HEK293 (cell line): ENCODE measurements around the gene TRIM66.

ENCODE experiments used
- CTCF ChIA-PET: fragments of 350-600 bp; formaldehyde crosslinking; extraction: SDS; loops from one replicate; lab custom pipeline; 2021; ENCODE audit warnings: antibody characterized with exemption; lab: Yijun Ruan, JAX
- POLR2A ChIA-PET: fragments of 300-600 bp; formaldehyde crosslinking; extraction: SDS; loops from one replicate; lab custom pipeline; 2020; ENCODE audit warnings: antibody characterized with exemption, inconsistent platforms; lab: Yijun Ruan, JAX
- H3K27ac ChIP-seq: fragments of 200-500 bp; sonication (Bioruptor generic); 2 replicates; pipeline ENCODE4 v1.5.1; 2014; ENCODE audit warnings: low read depth, low read length, control low read depth, inconsistent platforms; ENCODE audit errors: extremely low read depth
- H3K36me3 ChIP-seq, 2 experiments: fragments of 200-500 bp in 1 of 2; sonication (Bioruptor generic) in 1 of 2; 1 replicate in 1 of 2; 2 replicates in 1 of 2; pipeline ENCODE4 v1.5.1; 2014 to 2017; ENCODE audit warnings: inconsistent platforms in 2 of 2, low read length in 2 of 2; ENCODE audit not compliant: control insufficient read depth in 2 of 2, insufficient read depth in 1 of 2
- H3K4me1 ChIP-seq: fragments of 200-500 bp; sonication (Bioruptor generic); 2 replicates; pipeline ENCODE4 v1.5.1; 2014; ENCODE audit warnings: mild to moderate bottlenecking, low read length, inconsistent platforms; ENCODE audit not compliant: control insufficient read depth, insufficient read depth
- H3K4me3 ChIP-seq: 2 replicates; pipeline ENCODE4 v1.5.1; 2011; ENCODE audit warnings: low read depth, mild to moderate bottlenecking, control low read depth, low read length, moderate library complexity
- H3K9me3 ChIP-seq: fragments of 200-500 bp; sonication (Bioruptor generic); 2 replicates; pipeline ENCODE4 v1.5.1; 2014; ENCODE audit warnings: low read depth, low read length, inconsistent platforms; ENCODE audit not compliant: control insufficient read depth, insufficient read depth
- ZFP3 ChIP-seq: fragments of 450-650 bp; formaldehyde crosslinking; IDR thresholded peaks from 2 replicates; pipeline ENCODE4 v1.5.1; 2016; ENCODE audit warnings: low read depth, missing biosample characterization, missing genetic modification characterization
- ZNF19 ChIP-seq: fragments of 450-650 bp; formaldehyde crosslinking; IDR thresholded peaks from 2 replicates; pipeline ENCODE4; 2016; ENCODE audit warnings: missing biosample characterization, missing genetic modification characterization, low read depth
- ZNF654 ChIP-seq: fragments of 450-650 bp; formaldehyde crosslinking; IDR thresholded peaks from 2 replicates; pipeline ENCODE4 v1.5.1; 2016; ENCODE audit warnings: low read depth, missing biosample characterization, missing genetic modification characterization
- ZSCAN5A ChIP-seq: fragments of 450-650 bp; formaldehyde crosslinking; IDR thresholded peaks from 2 replicates; pipeline ENCODE4 v1.5.1; 2016; ENCODE audit warnings: missing biosample characterization, missing genetic modification characterization
- TF ChIP-seq, protein P1 (sequence below): fragments of 450-650 bp; formaldehyde crosslinking; IDR thresholded peaks from 2 replicates; pipeline ENCODE4 v1.5.1; 2016; ENCODE audit warnings: missing biosample characterization, missing genetic modification characterization, borderline replicate concordance

The TRIM66 gene

GRCh38 chr11:8566613-8567210 is 115.8 kb downstream of the TRIM66 start:
- POLR2A ChIA-PET: interaction anchor here (1.5 kb wide), 1 partner anchor 123 kb away, joined by 6 read pairs; no protein-coding TSS in a partner anchor
- no peaks in the 10 kb centered on the region for H3K4me1 ChIP-seq
- CTCF ChIA-PET: interaction anchor here (0.6 to 5.0 kb wide), 39 partner anchors 8 to 560 kb away, joined by 3 to 54 read pairs (median 4); partner anchors contain the start of gene LMO1
- TF ChIP-seq ZNF19 (tag by site-specific recombination) (no peak), ZNF654 (tag by site-specific recombination) (peak; percentile 75)
- H3K4me3 ChIP-seq: no peak overlapping the region
- no peaks in the 10 kb centered on the region for H3K36me3 ChIP-seq
- H3K9me3 ChIP-seq: no peaks in the 10 kb centered on the region
- no peak overlapping the region for H3K27ac ChIP-seq

DNA sequence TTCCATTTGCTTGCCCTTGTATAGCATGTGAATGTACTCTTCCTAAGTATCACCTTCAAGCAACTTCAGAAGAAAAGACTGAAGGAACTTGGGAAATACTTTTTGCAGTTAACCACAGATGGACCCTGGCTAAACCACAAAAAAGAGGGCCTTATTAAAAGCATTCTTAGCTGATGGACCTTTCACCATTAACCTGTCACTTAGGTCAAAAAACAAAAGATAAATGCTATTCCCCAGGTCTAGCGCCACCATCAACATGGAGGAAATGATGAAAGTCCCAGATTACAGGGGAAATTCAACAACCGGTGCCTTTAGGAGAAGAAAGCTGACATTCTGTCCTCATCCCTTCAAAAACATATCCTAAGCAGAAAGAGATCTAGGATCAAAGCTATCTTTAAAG is 117.9 kb downstream of the TRIM66 start:
- CTCF ChIA-PET: interaction anchor here (0.6 to 5.0 kb wide), 4 partner anchors 80 to 344 kb away, joined by 3 to 54 read pairs (median 4); no protein-coding TSS in a partner anchor
- POLR2A ChIA-PET: no interaction called here
- no peak overlapping the region for H3K27ac ChIP-seq
- no peak overlapping the region for H3K4me3 ChIP-seq
- H3K9me3 ChIP-seq: no peaks in the 10 kb centered on the region
- no peaks in the 10 kb centered on the region for H3K36me3 ChIP-seq
- TF ChIP-seq ZSCAN5A (tag by site-specific recombination) (no peak), ZFP3 (no peak)
- TF ChIP-seq, protein P1, sequence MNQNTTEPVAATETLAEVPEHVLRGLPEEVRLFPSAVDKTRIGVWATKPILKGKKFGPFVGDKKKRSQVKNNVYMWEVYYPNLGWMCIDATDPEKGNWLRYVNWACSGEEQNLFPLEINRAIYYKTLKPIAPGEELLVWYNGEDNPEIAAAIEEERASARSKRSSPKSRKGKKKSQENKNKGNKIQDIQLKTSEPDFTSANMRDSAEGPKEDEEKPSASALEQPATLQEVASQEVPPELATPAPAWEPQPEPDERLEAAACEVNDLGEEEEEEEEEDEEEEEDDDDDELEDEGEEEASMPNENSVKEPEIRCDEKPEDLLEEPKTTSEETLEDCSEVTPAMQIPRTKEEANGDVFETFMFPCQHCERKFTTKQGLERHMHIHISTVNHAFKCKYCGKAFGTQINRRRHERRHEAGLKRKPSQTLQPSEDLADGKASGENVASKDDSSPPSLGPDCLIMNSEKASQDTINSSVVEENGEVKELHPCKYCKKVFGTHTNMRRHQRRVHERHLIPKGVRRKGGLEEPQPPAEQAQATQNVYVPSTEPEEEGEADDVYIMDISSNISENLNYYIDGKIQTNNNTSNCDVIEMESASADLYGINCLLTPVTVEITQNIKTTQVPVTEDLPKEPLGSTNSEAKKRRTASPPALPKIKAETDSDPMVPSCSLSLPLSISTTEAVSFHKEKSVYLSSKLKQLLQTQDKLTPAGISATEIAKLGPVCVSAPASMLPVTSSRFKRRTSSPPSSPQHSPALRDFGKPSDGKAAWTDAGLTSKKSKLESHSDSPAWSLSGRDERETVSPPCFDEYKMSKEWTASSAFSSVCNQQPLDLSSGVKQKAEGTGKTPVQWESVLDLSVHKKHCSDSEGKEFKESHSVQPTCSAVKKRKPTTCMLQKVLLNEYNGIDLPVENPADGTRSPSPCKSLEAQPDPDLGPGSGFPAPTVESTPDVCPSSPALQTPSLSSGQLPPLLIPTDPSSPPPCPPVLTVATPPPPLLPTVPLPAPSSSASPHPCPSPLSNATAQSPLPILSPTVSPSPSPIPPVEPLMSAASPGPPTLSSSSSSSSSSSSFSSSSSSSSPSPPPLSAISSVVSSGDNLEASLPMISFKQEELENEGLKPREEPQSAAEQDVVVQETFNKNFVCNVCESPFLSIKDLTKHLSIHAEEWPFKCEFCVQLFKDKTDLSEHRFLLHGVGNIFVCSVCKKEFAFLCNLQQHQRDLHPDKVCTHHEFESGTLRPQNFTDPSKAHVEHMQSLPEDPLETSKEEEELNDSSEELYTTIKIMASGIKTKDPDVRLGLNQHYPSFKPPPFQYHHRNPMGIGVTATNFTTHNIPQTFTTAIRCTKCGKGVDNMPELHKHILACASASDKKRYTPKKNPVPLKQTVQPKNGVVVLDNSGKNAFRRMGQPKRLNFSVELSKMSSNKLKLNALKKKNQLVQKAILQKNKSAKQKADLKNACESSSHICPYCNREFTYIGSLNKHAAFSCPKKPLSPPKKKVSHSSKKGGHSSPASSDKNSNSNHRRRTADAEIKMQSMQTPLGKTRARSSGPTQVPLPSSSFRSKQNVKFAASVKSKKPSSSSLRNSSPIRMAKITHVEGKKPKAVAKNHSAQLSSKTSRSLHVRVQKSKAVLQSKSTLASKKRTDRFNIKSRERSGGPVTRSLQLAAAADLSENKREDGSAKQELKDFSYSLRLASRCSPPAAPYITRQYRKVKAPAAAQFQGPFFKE (tag by site-specific recombination): no peak
- H3K4me1 ChIP-seq: no peaks in the 10 kb centered on the region
